Panc1 (cell line): ENCODE results near the gene CFAP97. TPM values are rescaled to one million over a fixed set of nuclear protein-coding genes. Genes with fewer than 3 reads are reported as not detected.

Experiments used
- ATAC-seq: fragments of 200-7000 bp; cut with Tn5 transposase; 2 replicates; pipeline ENCODE4 v1.9.1; 2020; ENCODE audit warnings: mild to moderate bottlenecking, moderate library complexity
- BruUV-seq: library from RNA; stranded (reverse); fragments of 400-500 nt; replicated peaks from 2 replicates; lab custom pipeline; 2021; lab: Mats Ljungman, UMichigan
- CTCF ChIA-PET: fragments of 300-600 bp; sonication (Branson Sonifier 250); formaldehyde crosslinking; loops from one replicate; lab custom pipeline; 2022; ENCODE audit warnings: antibody characterized with exemption; lab: Charles Lee
- POLR2A ChIA-PET: fragments of 300-600 bp; sonication (Branson Sonifier 250); formaldehyde crosslinking; loops from one replicate; lab custom pipeline; 2022; ENCODE audit warnings: antibody characterized with exemption; lab: Charles Lee
- DNase-seq: peaks from one replicate; pipeline ENCODE4 v3.0.0-alpha.2; 2010; ENCODE audit warnings: low read depth, low spot score
- H3K27ac ChIP-seq: 2 replicates; pipeline ENCODE4 v1.5.1; 2011; ENCODE audit warnings: mild to moderate bottlenecking, low read length, inconsistent platforms
- H3K27me3 ChIP-seq: fragments of 200-500 bp; sonication (Bioruptor generic); 2 replicates; pipeline ENCODE4 v1.6.0; 2014; ENCODE audit warnings: low read length, inconsistent platforms; ENCODE audit not compliant: control insufficient read depth, insufficient read depth
- H3K36me3 ChIP-seq: fragments of 200-500 bp; sonication (Bioruptor generic); 2 replicates; pipeline ENCODE4 v1.5.1; 2014; ENCODE audit warnings: inconsistent platforms, mild to moderate bottlenecking, low read length, moderate library complexity; ENCODE audit not compliant: control insufficient read depth, insufficient read depth
- H3K4me1 ChIP-seq: 2 replicates; pipeline ENCODE4 v1.5.1; 2011; ENCODE audit warnings: inconsistent platforms, mild to moderate bottlenecking, low read length, moderate library complexity; ENCODE audit not compliant: control insufficient read depth, insufficient read depth
- H3K4me3 ChIP-seq, 2 experiments: 2 replicates each; pipeline ENCODE4 v1.5.1; 2011 to 2012; ENCODE audit warnings: low read depth in 2 of 2, low read length in 2 of 2, mild to moderate bottlenecking in 2 of 2, inconsistent platforms in 1 of 2, moderate library complexity in 1 of 2
- H3K9me3 ChIP-seq: fragments of 200-500 bp; sonication (Bioruptor generic); 2 replicates; pipeline ENCODE4 v1.5.1; 2014; ENCODE audit warnings: low read depth, mild to moderate bottlenecking, inconsistent platforms, low read length, moderate library complexity; ENCODE audit not compliant: control insufficient read depth, insufficient read depth
- CTCF ChIP-seq: fragments of 450-650 bp; IDR thresholded peaks from 2 replicates; pipeline ENCODE4 v1.5.1; 2017; ENCODE audit warnings: mild to moderate bottlenecking
- POLR2AphosphoS5 ChIP-seq: IDR thresholded peaks from 2 replicates; pipeline ENCODE4 v1.6.1; 2012; ENCODE audit warnings: mild to moderate bottlenecking, low read depth, low read length, moderate library complexity
- REST ChIP-seq, 2 experiments: IDR thresholded peaks; 2 replicates each; pipeline ENCODE4 v1.6.1; 2011 to 2012; ENCODE audit warnings: low read depth in 2 of 2, control low read depth in 1 of 2, low read length in 1 of 2, mild to moderate bottlenecking in 1 of 2, moderate library complexity in 1 of 2; ENCODE audit not compliant: insufficient read depth in 1 of 2
- SIN3A ChIP-seq: IDR thresholded peaks from 2 replicates; pipeline ENCODE4 v1.6.1; 2012; ENCODE audit warnings: low read depth, mild to moderate bottlenecking, low read length, moderate library complexity, borderline replicate concordance; ENCODE audit not compliant: insufficient read depth
- TCF7L2 ChIP-seq: IDR thresholded peaks from 2 replicates; pipeline ENCODE4 v1.6.1; 2011; ENCODE audit warnings: mild to moderate bottlenecking, low read depth, low read length, inconsistent platforms
- in situ Hi-C: cut with HindIII; loops from 2 replicates; pipeline ENCODE4 v1.10.0; 2016; ENCODE audit warnings: low sequenced_read_pairs, low pct_unique_long_range_greater_than_20kb
- intact Hi-C: fragments of 100-400 bp; cut with micrococcal nuclease; formaldehyde crosslinking; loops from one replicate; pipeline ENCODE4 v1.10.0; 2022; ENCODE audit not compliant: unreplicated experiment
- total RNA-seq: library from RNA; stranded (reverse); gene quantifications from one replicate; pipeline ENCODE4 v1.2.1, GENCODE V29; 2021; ENCODE audit not compliant: unreplicated experiment

CFAP97 gene
- total RNA-seq, 1 experiment from 2014 or later, result 39.0 TPM

- H3K9me3 ChIP-seq, result no peaks in the 10 kb centered on the region
- BruUV-seq, result no TSS peak
- no peak for TF ChIP-seq REST (IDR thresholded peaks at IDR 0.05; ENCODE audit: insufficient read depth in 1 of 2, low read depth in 2 of 2, low read length in 1 of 2)
- TF ChIP-seq POLR2AphosphoS5, result no peak
- no peak for TF ChIP-seq SIN3A
- TF ChIP-seq TCF7L2, result no peak
- TF ChIP-seq CTCF, result no peak
- intact Hi-C loops (no loop called here), in situ Hi-C loops (no loop called here)
- DNase-seq (no peak), ATAC-seq (no peak)
- no peaks in the 10 kb centered on the region for H3K4me1 ChIP-seq
- POLR2A ChIA-PET, result no interaction called here
- no peak overlapping the region for H3K4me3 ChIP-seq
- H3K27me3 ChIP-seq, result no peaks in the 10 kb centered on the region
- CTCF ChIA-PET, result no interaction called here
- no peaks in the 10 kb centered on the region for H3K36me3 ChIP-seq
- H3K27ac ChIP-seq, result no peak overlapping the region
Observed at GRCh38 chr4:185219551-185220344, 15.9 kb upstream of the CFAP97 start.

- POLR2A ChIA-PET, result no interaction called here
- H3K27ac ChIP-seq, result no peak overlapping the region
- no peaks in the 10 kb centered on the region for H3K4me1 ChIP-seq
- CTCF ChIA-PET, result no interaction called here
- H3K9me3 ChIP-seq, result no peaks in the 10 kb centered on the region
- no peak for ATAC-seq
- H3K27me3 ChIP-seq, result no peaks in the 10 kb centered on the region
- intact Hi-C loops, result no loop called here
- no peak overlapping the region for H3K4me3 ChIP-seq
- no peaks in the 10 kb centered on the region for H3K36me3 ChIP-seq
- in situ Hi-C loops, result no loop called here
- TF ChIP-seq TCF7L2, result no peak
- no peak for TF ChIP-seq SIN3A
- no peak for TF ChIP-seq REST (IDR thresholded peaks at IDR 0.05; ENCODE audit: insufficient read depth in 1 of 2, low read depth in 2 of 2, low read length in 1 of 2)
- TF ChIP-seq CTCF, result no peak
- TF ChIP-seq POLR2AphosphoS5, result no peak
- DNase-seq, result no peak
- no TSS peak for BruUV-seq
Observed at GRCh38 chr4:185218312-185218711, 14.5 kb upstream of the CFAP97 start.
